ENCODE measurements around the gene CYS1. TPM values are rescaled to one million over a fixed set of nuclear protein-coding genes. Genes with fewer than 3 reads are reported as not detected.
A peak's percentile ranks its signal among the peaks of the same experiment; 100 is the strongest.

Gene CYS1
- total and polyA plus RNA-seq, 2 of the 13 experiments (the other 11 are each of a cell fraction or from before 2014, with no cell fraction given): 0.04 TPM; not detected in 1

DNA sequence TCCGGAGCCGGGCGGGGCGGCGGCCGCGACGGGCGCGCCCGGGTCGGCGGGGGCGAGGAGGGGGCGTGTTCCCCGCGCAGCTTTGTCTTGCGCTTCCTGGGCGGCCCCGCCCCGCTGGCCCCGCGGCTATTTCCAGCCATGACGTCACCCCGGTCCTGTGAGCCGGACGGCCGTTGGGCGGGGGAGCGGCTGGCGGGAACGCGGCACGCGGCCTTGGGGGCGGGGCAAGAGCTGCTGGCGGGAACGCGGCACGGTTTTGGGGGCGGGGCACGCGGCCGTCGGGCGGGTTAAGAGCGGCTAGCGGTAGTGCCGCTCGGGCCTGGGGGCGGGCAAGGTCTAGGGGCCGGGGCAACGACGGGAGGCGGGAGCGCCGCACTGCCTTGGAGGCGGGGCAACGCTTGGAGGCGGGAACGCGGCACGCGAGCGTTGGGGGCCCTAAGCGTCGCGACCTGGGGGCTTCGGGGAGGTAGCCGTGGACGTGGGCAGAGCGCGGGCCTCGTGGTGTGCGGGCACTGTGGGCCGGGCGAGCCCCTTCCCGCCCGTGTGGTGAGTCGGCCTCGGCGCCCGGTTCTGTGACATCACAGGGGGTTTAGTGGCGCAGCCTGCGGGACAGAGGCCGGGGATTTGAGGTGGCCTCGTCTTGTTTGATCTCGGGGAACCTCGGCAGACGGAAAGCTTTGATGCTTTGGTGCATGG lies 36.2 kb downstream of the CYS1 start (continued):
- TF ChIP-seq, protein P1, sequence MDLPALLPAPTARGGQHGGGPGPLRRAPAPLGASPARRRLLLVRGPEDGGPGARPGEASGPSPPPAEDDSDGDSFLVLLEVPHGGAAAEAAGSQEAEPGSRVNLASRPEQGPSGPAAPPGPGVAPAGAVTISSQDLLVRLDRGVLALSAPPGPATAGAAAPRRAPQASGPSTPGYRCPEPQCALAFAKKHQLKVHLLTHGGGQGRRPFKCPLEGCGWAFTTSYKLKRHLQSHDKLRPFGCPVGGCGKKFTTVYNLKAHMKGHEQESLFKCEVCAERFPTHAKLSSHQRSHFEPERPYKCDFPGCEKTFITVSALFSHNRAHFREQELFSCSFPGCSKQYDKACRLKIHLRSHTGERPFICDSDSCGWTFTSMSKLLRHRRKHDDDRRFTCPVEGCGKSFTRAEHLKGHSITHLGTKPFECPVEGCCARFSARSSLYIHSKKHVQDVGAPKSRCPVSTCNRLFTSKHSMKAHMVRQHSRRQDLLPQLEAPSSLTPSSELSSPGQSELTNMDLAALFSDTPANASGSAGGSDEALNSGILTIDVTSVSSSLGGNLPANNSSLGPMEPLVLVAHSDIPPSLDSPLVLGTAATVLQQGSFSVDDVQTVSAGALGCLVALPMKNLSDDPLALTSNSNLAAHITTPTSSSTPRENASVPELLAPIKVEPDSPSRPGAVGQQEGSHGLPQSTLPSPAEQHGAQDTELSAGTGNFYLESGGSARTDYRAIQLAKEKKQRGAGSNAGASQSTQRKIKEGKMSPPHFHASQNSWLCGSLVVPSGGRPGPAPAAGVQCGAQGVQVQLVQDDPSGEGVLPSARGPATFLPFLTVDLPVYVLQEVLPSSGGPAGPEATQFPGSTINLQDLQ (CRISPR knock-in tag; IDR thresholded peaks at IDR 0.05): 0 out of 2 replicates have a peak, but pooled peaks have one; percentile 20
- TF ChIP-seq ASH2L (IDR thresholded peaks at IDR 0.05; ENCODE audit: insufficient read length, low read depth, low read length) (no peak), RXRA (CRISPR knock-in tag; IDR thresholded peaks at IDR 0.05) (no peak; the same call in 1 of the 2 replicates), ZKSCAN8 (CRISPR knock-in tag; IDR thresholded peaks at IDR 0.05; ENCODE audit: borderline replicate concordance) (no peak), KDM4B (CRISPR knock-in tag; IDR thresholded peaks at IDR 0.05) (0 out of 2 replicates have a peak, but pooled peaks have one; percentile 62), ZFP82 (CRISPR knock-in tag; IDR thresholded peaks at IDR 0.05; ENCODE audit: borderline replicate concordance) (peak; percentile 39; the same call in 1 of the 2 replicates), GABPB1 (CRISPR knock-in tag; IDR thresholded peaks at IDR 0.05) (peak; percentile 79), MBNL3 (CRISPR knock-in tag; conservative IDR thresholded peaks at IDR 0.05) (no peak; the same call in 1 of the 2 replicates), ZMYM4 (CRISPR knock-in tag; IDR thresholded peaks at IDR 0.05) (no peak; the same call in 1 of the 2 replicates), RFX3 (CRISPR knock-in tag; IDR thresholded peaks at IDR 0.05) (no peak), ZNF335 (CRISPR knock-in tag; IDR thresholded peaks at IDR 0.05) (no peak), HDAC6 (IDR thresholded peaks at IDR 0.05; ENCODE audit: low read depth, low read length) (no peak), GPN1 (CRISPR knock-in tag; IDR thresholded peaks at IDR 0.05; ENCODE audit: borderline replicate concordance) (no peak), SKI (IDR thresholded peaks at IDR 0.05; ENCODE audit: partially characterized antibody) (peak; percentile 3), SMC3 (IDR thresholded peaks at IDR 0.05; ENCODE audit: low read length) (no peak)
- TF ChIP-seq, protein P2, sequence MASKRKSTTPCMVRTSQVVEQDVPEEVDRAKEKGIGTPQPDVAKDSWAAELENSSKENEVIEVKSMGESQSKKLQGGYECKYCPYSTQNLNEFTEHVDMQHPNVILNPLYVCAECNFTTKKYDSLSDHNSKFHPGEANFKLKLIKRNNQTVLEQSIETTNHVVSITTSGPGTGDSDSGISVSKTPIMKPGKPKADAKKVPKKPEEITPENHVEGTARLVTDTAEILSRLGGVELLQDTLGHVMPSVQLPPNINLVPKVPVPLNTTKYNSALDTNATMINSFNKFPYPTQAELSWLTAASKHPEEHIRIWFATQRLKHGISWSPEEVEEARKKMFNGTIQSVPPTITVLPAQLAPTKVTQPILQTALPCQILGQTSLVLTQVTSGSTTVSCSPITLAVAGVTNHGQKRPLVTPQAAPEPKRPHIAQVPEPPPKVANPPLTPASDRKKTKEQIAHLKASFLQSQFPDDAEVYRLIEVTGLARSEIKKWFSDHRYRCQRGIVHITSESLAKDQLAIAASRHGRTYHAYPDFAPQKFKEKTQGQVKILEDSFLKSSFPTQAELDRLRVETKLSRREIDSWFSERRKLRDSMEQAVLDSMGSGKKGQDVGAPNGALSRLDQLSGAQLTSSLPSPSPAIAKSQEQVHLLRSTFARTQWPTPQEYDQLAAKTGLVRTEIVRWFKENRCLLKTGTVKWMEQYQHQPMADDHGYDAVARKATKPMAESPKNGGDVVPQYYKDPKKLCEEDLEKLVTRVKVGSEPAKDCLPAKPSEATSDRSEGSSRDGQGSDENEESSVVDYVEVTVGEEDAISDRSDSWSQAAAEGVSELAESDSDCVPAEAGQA (IDR thresholded peaks at IDR 0.05; ENCODE audit: low read depth): peak; percentile 44
- TF ChIP-seq, protein P2 (CRISPR knock-in tag; IDR thresholded peaks at IDR 0.05; ENCODE audit: borderline replicate concordance): no peak
- TF ChIP-seq, protein P3, sequence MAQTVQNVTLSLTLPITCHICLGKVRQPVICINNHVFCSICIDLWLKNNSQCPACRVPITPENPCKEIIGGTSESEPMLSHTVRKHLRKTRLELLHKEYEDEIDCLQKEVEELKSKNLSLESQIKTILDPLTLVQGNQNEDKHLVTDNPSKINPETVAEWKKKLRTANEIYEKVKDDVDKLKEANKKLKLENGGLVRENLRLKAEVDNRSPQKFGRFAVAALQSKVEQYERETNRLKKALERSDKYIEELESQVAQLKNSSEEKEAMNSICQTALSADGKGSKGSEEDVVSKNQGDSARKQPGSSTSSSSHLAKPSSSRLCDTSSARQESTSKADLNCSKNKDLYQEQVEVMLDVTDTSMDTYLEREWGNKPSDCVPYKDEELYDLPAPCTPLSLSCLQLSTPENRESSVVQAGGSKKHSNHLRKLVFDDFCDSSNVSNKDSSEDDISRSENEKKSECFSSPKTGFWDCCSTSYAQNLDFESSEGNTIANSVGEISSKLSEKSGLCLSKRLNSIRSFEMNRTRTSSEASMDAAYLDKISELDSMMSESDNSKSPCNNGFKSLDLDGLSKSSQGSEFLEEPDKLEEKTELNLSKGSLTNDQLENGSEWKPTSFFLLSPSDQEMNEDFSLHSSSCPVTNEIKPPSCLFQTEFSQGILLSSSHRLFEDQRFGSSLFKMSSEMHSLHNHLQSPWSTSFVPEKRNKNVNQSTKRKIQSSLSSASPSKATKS (CRISPR knock-in tag; IDR thresholded peaks at IDR 0.05): no peak
- TF ChIP-seq, protein P4, sequence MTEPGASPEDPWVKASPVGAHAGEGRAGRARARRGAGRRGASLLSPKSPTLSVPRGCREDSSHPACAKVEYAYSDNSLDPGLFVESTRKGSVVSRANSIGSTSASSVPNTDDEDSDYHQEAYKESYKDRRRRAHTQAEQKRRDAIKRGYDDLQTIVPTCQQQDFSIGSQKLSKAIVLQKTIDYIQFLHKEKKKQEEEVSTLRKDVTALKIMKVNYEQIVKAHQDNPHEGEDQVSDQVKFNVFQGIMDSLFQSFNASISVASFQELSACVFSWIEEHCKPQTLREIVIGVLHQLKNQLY (CRISPR knock-in tag; IDR thresholded peaks at IDR 0.05): peak; percentile 39; the same call in 1 of the 2 replicates

Measured in HepG2 (cell line).